ENCODE results near the gene SLC4A8. TPM values are rescaled to one million over a fixed set of nuclear protein-coding genes. Genes with fewer than 3 reads are reported as not detected.

Gene SLC4A8
- total and polyA plus RNA-seq, 11 donors: 0.07 to 3.6 (median 0.51) TPM

DNA sequence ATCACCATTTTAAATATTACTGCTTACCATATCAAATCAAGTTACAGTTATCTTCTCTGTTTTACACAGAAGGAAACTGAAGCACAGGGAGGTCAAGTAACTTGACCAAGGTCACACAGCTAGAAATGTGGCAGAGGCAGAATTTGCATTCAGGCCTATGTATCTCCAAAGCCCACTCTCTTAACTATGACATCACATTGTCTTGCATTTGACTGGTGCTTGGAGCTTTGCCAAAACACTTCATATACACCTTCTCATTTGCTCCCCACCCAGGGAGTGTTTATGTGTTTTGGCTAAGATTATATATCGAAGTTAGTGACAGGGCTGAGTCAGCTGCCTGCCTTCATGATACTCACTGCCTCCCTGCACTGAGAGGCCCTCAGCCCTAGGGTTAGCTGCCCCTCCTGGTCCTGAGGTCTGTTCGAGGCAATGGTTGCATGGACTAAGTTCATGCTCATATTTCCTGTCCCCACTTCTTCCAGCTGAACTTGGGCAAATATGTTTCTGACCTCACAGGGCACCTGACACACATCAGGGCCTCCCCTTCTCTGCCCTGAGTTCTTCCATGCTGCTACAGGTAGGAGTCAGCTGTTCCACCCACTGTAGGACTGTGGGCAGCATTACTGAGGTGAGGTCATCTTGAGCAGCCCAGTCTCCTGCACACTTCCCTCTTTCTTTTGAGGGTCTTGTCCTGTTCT, 35.2 kb upstream of the SLC4A8 start:
- TF ChIP-seq, protein P1, sequence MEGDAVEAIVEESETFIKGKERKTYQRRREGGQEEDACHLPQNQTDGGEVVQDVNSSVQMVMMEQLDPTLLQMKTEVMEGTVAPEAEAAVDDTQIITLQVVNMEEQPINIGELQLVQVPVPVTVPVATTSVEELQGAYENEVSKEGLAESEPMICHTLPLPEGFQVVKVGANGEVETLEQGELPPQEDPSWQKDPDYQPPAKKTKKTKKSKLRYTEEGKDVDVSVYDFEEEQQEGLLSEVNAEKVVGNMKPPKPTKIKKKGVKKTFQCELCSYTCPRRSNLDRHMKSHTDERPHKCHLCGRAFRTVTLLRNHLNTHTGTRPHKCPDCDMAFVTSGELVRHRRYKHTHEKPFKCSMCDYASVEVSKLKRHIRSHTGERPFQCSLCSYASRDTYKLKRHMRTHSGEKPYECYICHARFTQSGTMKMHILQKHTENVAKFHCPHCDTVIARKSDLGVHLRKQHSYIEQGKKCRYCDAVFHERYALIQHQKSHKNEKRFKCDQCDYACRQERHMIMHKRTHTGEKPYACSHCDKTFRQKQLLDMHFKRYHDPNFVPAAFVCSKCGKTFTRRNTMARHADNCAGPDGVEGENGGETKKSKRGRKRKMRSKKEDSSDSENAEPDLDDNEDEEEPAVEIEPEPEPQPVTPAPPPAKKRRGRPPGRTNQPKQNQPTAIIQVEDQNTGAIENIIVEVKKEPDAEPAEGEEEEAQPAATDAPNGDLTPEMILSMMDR (IDR thresholded peaks at IDR 0.05): no peak
- no peak for TF ChIP-seq POLR2A (IDR thresholded peaks at IDR 0.05)
- H3K27ac ChIP-seq: no peak overlapping the region
- H3K4me1 ChIP-seq: peaks cover 0 to 60% (median 5%) of the 10 kb centered on the region in 12 donors
- DNase-seq (no peak), ATAC-seq (no peak)
- H3K4me3 ChIP-seq: no peak overlapping the region
- peaks cover 0 to 31% (median 12%) of the 10 kb centered on the region in 9 donors for H3K27me3 ChIP-seq
- intact Hi-C loops (cut with DNase I): no loop called here
- H3K9me3 ChIP-seq: no peaks in the 10 kb centered on the region
- H3K36me3 ChIP-seq: no peaks in the 10 kb centered on the region
- 78 to 100% (median 83%) methylated on average over 2 of the region's 2 CpGs for WGBS, 4 donors

DNA sequence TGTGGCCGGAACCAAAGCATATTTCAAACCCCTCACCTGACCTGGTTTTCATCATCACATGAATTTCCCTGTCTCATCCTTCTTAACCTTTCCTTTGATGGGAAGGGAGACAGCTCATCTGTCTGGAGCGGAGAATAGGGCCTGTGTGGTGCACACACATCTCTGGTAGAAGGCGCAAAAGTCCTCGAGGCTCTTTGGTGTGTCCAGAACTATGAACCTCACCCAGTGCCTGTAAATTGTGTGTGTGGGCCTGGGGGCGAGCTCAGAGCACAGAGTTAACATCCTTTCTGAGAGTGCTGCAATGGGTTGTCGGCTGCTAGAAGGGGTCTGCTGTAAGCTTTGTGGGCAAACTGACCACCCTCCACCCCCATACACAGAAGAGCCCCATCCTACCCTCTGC, 34.2 kb upstream of the SLC4A8 start:
- intact Hi-C loops (cut with DNase I): no loop called here
- peaks cover 0 to 37% (median 14%) of the 10 kb centered on the region in 9 donors for H3K27me3 ChIP-seq
- no peak for TF ChIP-seq POLR2A (IDR thresholded peaks at IDR 0.05)
- TF ChIP-seq, protein P1 (IDR thresholded peaks at IDR 0.05): no peak
- DNase-seq: no peak
- no peaks in the 10 kb centered on the region for H3K36me3 ChIP-seq
- H3K4me3 ChIP-seq: peak overlapping the region in 2 of 12 donors; percentile 68 to 83
- no peak for ATAC-seq
- no peaks in the 10 kb centered on the region for H3K9me3 ChIP-seq
- peaks cover 0 to 70% (median 7%) of the 10 kb centered on the region in 12 donors for H3K4me1 ChIP-seq
- peak overlapping the region in 1 of 12 donors; percentile 90 for H3K27ac ChIP-seq
- WGBS, 4 donors: 86 to 89% (median 87%) methylated on average over 5 to 6 of the region's 6 CpGs

- WGBS, 4 donors: 15 to 29% (median 22%) methylated on average over 4 to 8 of the region's 8 CpGs
- H3K36me3 ChIP-seq: no peaks in the 10 kb centered on the region
- ATAC-seq: peak in 3 of 4 donors; percentile 2 to 37 (median 13)
- TF ChIP-seq, protein P1 (IDR thresholded peaks at IDR 0.05): no peak
- no peak for TF ChIP-seq POLR2A (IDR thresholded peaks at IDR 0.05)
- H3K27ac ChIP-seq: peak overlapping the region in 5 of 12 donors; percentile 3 to 90 (median 7)
- H3K4me1 ChIP-seq: peaks cover 0 to 74% (median 7%) of the 10 kb centered on the region in 12 donors
- DNase-seq: peak in 1 of 5 donors; percentile 35
- H3K4me3 ChIP-seq: peak overlapping the region in 11 of 12 donors; percentile 50 to 83 (median 56)
- peaks cover 0 to 39% (median 14%) of the 10 kb centered on the region in 9 donors for H3K27me3 ChIP-seq
- intact Hi-C loops (cut with DNase I): no loop called here
- no peaks in the 10 kb centered on the region for H3K9me3 ChIP-seq
Observed at GRCh38 chr12:51390891-51391282, 33.7 kb upstream of the SLC4A8 start.

GRCh38 chr12:51391283-51392123, 33.1 kb upstream of the SLC4A8 start, which contains the start of gene GALNT6:
TSS of gene GALNT6 (minus strand) at chr12:51391406. CDS start at chr12:51379781, 11,625 bp downstream.
- peak in 3 of 5 donors; percentile 36 to 76 (median 37) for DNase-seq
- Histone ChIP-seq H3K27ac (peak within 1 kb of the TSS in 6 of 12 donors; percentile 3 to 90 (median 13)), H3K4me3 (peak within 1 kb of the TSS; percentile 48 to 83 (median 56)), H3K36me3 (no peaks in the 10 kb centered on the region), H3K4me1 (peaks cover 0 to 78% (median 7%) of the 10 kb centered on the region in 12 donors), H3K27me3 (peaks cover 0 to 39% (median 14%) of the 10 kb centered on the region in 9 donors), H3K9me3 (no peaks in the 10 kb centered on the region)
- 1 to 3% (median 2%) methylated on average over 32 to 73 of the region's 73 CpGs for WGBS, 4 donors
- peak in 3 of 4 donors; percentile 17 to 52 (median 51) for ATAC-seq
- TF ChIP-seq POLR2A (IDR thresholded peaks at IDR 0.05): no peak
- TF ChIP-seq, protein P1 (IDR thresholded peaks at IDR 0.05): no peak
- intact Hi-C loops (cut with DNase I): no loop called here
